ENCODE measurements around the gene HFM1. TPM values are rescaled to one million over a fixed set of nuclear protein-coding genes. Genes with fewer than 3 reads are reported as not detected.

HFM1 gene
- total and polyA plus RNA-seq, 10 of the 15 experiments (the other 5 are each of a cell fraction or from before 2014, with no cell fraction given): not detected

GRCh38 chr1:91381844-91382243, 22.8 kb downstream of the HFM1 start (continued):
- TF ChIP-seq POLR2AphosphoS2 (IDR thresholded peaks at IDR 0.05; ENCODE audit: low read depth, low read length): no peak
- TF ChIP-seq CHD4 (IDR thresholded peaks at IDR 0.05): no peak
- no peak for TF ChIP-seq SREBF1 (IDR thresholded peaks at IDR 0.05; ENCODE audit: low read length)
- TF ChIP-seq TCF3 (IDR thresholded peaks at IDR 0.05; ENCODE audit: borderline replicate concordance, insufficient read depth, low read depth, low read length): no peak
- no peak for TF ChIP-seq CBFB (IDR thresholded peaks at IDR 0.05; ENCODE audit: low read depth)
- TF ChIP-seq CREB1 (IDR thresholded peaks at IDR 0.05; ENCODE audit: low read depth): no peak
- no peak for TF ChIP-seq IRF5 (IDR thresholded peaks at IDR 0.05; ENCODE audit: borderline replicate concordance)
- no peak for TF ChIP-seq RFX5 (IDR thresholded peaks at IDR 0.05; ENCODE audit: low read depth, low read length)
- TF ChIP-seq BMI1 (IDR thresholded peaks at IDR 0.05; ENCODE audit: borderline replicate concordance): no peak
- no peak for TF ChIP-seq ATF3 (IDR thresholded peaks at IDR 0.05; ENCODE audit: borderline replicate concordance, extremely low read depth, low read depth, low read length)
- TF ChIP-seq SREBF2 (IDR thresholded peaks at IDR 0.05; ENCODE audit: low read length): no peak
- TF ChIP-seq USF2 (IDR thresholded peaks at IDR 0.05; ENCODE audit: borderline replicate concordance, low read depth, low read length): no peak
- no peak for TF ChIP-seq FOXM1 (IDR thresholded peaks at IDR 0.05; ENCODE audit: low read depth, low read length)
- TF ChIP-seq NR2C2 (IDR thresholded peaks at IDR 0.05; ENCODE audit: borderline replicate concordance, control insufficient read depth, insufficient read length, low read depth): no peak

All from GM12878 (cell line).